Mucosa of rectum (tissue), 2 donors: Measurements from ENCODE around the gene COL23A1.
"Not testable (repeated sequence)": the region's sequence is repeated elsewhere in the genome, so short reads cannot be mapped to it uniquely, and the experiment has no call there.

Experiments
- H3K27ac ChIP-seq, 2 donors: one replicate each; pipeline ENCODE4 v1.7.0; 2013; ENCODE audit warnings: inconsistent platforms in 2 of 2, low read depth in 2 of 2, low read length in 2 of 2
- H3K27me3 ChIP-seq, 2 donors: one replicate each; pipeline ENCODE4 v1.7.0; 2013; ENCODE audit warnings: low read length in 2 of 2; ENCODE audit not compliant: control insufficient read depth in 2 of 2, insufficient read depth in 2 of 2
- H3K36me3 ChIP-seq, 2 donors: one replicate each; pipeline ENCODE4 v1.7.0; 2013; ENCODE audit warnings: low read length in 2 of 2; ENCODE audit not compliant: control insufficient read depth in 2 of 2, insufficient read depth in 2 of 2
- H3K4me1 ChIP-seq, 2 donors: one replicate each; pipeline ENCODE4 v1.7.0; 2013; ENCODE audit warnings: low read length in 2 of 2, mild to moderate bottlenecking in 1 of 2; ENCODE audit not compliant: control insufficient read depth in 2 of 2, insufficient read depth in 2 of 2
- H3K4me3 ChIP-seq, 2 donors: one replicate each; pipeline ENCODE4 v1.7.0; 2013; ENCODE audit warnings: low read length in 2 of 2
- H3K9ac ChIP-seq, 2 donors: one replicate each; pipeline ENCODE4 v1.7.0; 2013; ENCODE audit warnings: low read length in 2 of 2, low read depth in 1 of 2, mild to moderate bottlenecking in 1 of 2
- H3K9me3 ChIP-seq, 2 donors: one replicate each; pipeline ENCODE4 v1.7.0; 2013; ENCODE audit warnings: low read length in 2 of 2; ENCODE audit not compliant: control insufficient read depth in 2 of 2
- donor health status: healthy.
- donor health status: Normal muscosa, but diverticular disease.

COL23A1 gene

GRCh38 chr5:178589180-178590140, 733 bp downstream of the COL23A1 start:
- H3K27me3 ChIP-seq, result peaks cover 15 to 19% of the 10 kb centered on the region in 2 donors
- H3K4me1 ChIP-seq, result peaks cover 0 to 4% of the 10 kb centered on the region in 2 donors
- H3K9me3 ChIP-seq, result no peaks in the 10 kb centered on the region
- no peaks in the 10 kb centered on the region for H3K36me3 ChIP-seq
- peak overlapping the region in 1 of 2 donors; percentile 37 for H3K4me3 ChIP-seq
- no peak overlapping the region for H3K9ac ChIP-seq
- no peak overlapping the region for H3K27ac ChIP-seq

GRCh38 chr5:178588769-178589168, 1.4 kb downstream of the COL23A1 start:
- Histone ChIP-seq H3K4me1 (peaks cover 0 to 4% of the 10 kb centered on the region in 2 donors), H3K36me3 (no peaks in the 10 kb centered on the region), H3K4me3 (no peak overlapping the region), H3K9me3 (no peaks in the 10 kb centered on the region), H3K27ac (no peak overlapping the region), H3K27me3 (peaks cover 15 to 19% of the 10 kb centered on the region in 2 donors), H3K9ac (no peak overlapping the region)

GRCh38 chr5:178587763-178588611, 2.2 kb downstream of the COL23A1 start:
- H3K27me3 ChIP-seq, result peaks cover 15 to 19% of the 10 kb centered on the region in 2 donors
- no peak overlapping the region for H3K27ac ChIP-seq
- H3K9me3 ChIP-seq, result no peaks in the 10 kb centered on the region
- H3K4me1 ChIP-seq, result peaks cover 0 to 4% of the 10 kb centered on the region in 2 donors
- no peaks in the 10 kb centered on the region for H3K36me3 ChIP-seq
- H3K4me3 ChIP-seq, result no peak overlapping the region
- H3K9ac ChIP-seq, result no peak overlapping the region

- no peak overlapping the region for H3K9ac ChIP-seq
- no peak overlapping the region for H3K27ac ChIP-seq
- no peaks in the 10 kb centered on the region for H3K9me3 ChIP-seq
- peaks cover 0 to 4% of the 10 kb centered on the region in 2 donors for H3K4me1 ChIP-seq
- H3K27me3 ChIP-seq, result peaks cover 14 to 15% of the 10 kb centered on the region in 2 donors
- H3K36me3 ChIP-seq, result no peaks in the 10 kb centered on the region
- H3K4me3 ChIP-seq, result no peak overlapping the region
Observed at GRCh38 chr5:178586396-178586795, 3.8 kb downstream of the COL23A1 start.

GRCh38 chr5:178585421-178585820, 4.8 kb downstream of the COL23A1 start:
- peaks cover 8 to 10% of the 10 kb centered on the region in 2 donors for H3K27me3 ChIP-seq
- not testable (repeated sequence) for H3K36me3 ChIP-seq, H3K4me1 ChIP-seq, H3K27ac ChIP-seq, H3K9me3 ChIP-seq, H3K4me3 ChIP-seq, H3K9ac ChIP-seq

GRCh38 chr5:178583279-178583678, 6.9 kb downstream of the COL23A1 start:
- H3K4me1 ChIP-seq, result no peaks in the 10 kb centered on the region
- no peak overlapping the region for H3K9ac ChIP-seq
- no peaks in the 10 kb centered on the region for H3K9me3 ChIP-seq
- no peak overlapping the region for H3K27ac ChIP-seq
- H3K36me3 ChIP-seq, result no peaks in the 10 kb centered on the region
- H3K27me3 ChIP-seq, result peaks cover 0 to 4% of the 10 kb centered on the region in 2 donors
- no peak overlapping the region for H3K4me3 ChIP-seq

GRCh38 chr5:178582291-178582690, 7.9 kb downstream of the COL23A1 start:
- no peaks in the 10 kb centered on the region for H3K9me3 ChIP-seq
- H3K27ac ChIP-seq, result no peak overlapping the region
- peaks cover 2 to 3% of the 10 kb centered on the region in 2 donors for H3K27me3 ChIP-seq
- H3K36me3 ChIP-seq, result no peaks in the 10 kb centered on the region
- no peak overlapping the region for H3K4me3 ChIP-seq
- H3K9ac ChIP-seq, result no peak overlapping the region
- H3K4me1 ChIP-seq, result no peaks in the 10 kb centered on the region

GRCh38 chr5:178581621-178582020, 8.6 kb downstream of the COL23A1 start:
- Histone ChIP-seq H3K4me1 (no peaks in the 10 kb centered on the region), H3K9me3 (no peaks in the 10 kb centered on the region), H3K4me3 (no peak overlapping the region), H3K36me3 (no peaks in the 10 kb centered on the region), H3K27me3 (peaks cover 0 to 3% of the 10 kb centered on the region in 2 donors), H3K27ac (no peak overlapping the region), H3K9ac (no peak overlapping the region)

GRCh38 chr5:178580271-178580955, 9.8 kb downstream of the COL23A1 start:
- H3K4me3 ChIP-seq, result no peak overlapping the region
- no peaks in the 10 kb centered on the region for H3K4me1 ChIP-seq
- no peaks in the 10 kb centered on the region for H3K36me3 ChIP-seq
- H3K9ac ChIP-seq, result no peak overlapping the region
- H3K27ac ChIP-seq, result no peak overlapping the region
- peaks cover 0 to 3% of the 10 kb centered on the region in 2 donors for H3K27me3 ChIP-seq
- H3K9me3 ChIP-seq, result no peaks in the 10 kb centered on the region
